Upper lobe of left lung (tissue), 6 donors: Measurements from ENCODE around the gene PDIK1L. TPM values are rescaled to one million over a fixed set of nuclear protein-coding genes. Genes with fewer than 3 reads are reported as not detected.

ENCODE experiments used
- ATAC-seq, 2 donors: fragments of 200-7000 bp; cut with Tn5 transposase; one replicate each; pipeline ENCODE4 v1.9.1; 2022; ENCODE audit warnings: mild to moderate bottlenecking in 2 of 2, moderate library complexity in 2 of 2; ENCODE audit not compliant: low FRiP score in 2 of 2
- DNase-seq, 2 donors: peaks; one replicate each; pipeline ENCODE4 v3.0.0-alpha.2; 2019 to 2020
- H3K27ac ChIP-seq, 4 donors: fragments of 200-600 bp; sonication (generic); one replicate each; pipeline ENCODE4 v1.5.1; 2016 to 2019
- H3K27me3 ChIP-seq, 4 donors: fragments of 200-600 bp; sonication (generic); one replicate each; pipeline ENCODE4 v1.5.1; 2017 to 2019
- H3K36me3 ChIP-seq, 4 donors: fragments of 200-600 bp; sonication (generic); one replicate each; pipeline ENCODE4 v1.5.1; 2016 to 2019
- H3K4me1 ChIP-seq, 4 donors: fragments of 200-600 bp; sonication (generic); one replicate each; pipeline ENCODE4 v1.5.1; 2018 to 2019
- H3K4me3 ChIP-seq, 4 donors: fragments of 200-600 bp; sonication (generic); one replicate each; pipeline ENCODE4 v1.5.1; 2017 to 2019; ENCODE audit warnings: mild to moderate bottlenecking in 2 of 4, moderate library complexity in 1 of 4
- H3K9me3 ChIP-seq, 4 donors: fragments of 200-600 bp; sonication (generic); one replicate each; pipeline ENCODE4 v1.5.1; 2018 to 2019
- EP300 ChIP-seq, 4 donors: sonication (generic); formaldehyde crosslinking; IDR thresholded peaks; one replicate each; pipeline ENCODE4 v1.5.1; 2017; ENCODE audit warnings: antibody characterized with exemption in 4 of 4, control low read depth in 2 of 4
- POLR2A ChIP-seq, 4 donors: fragments of 450-650 bp; IDR thresholded peaks; one replicate each; pipeline ENCODE4 v1.5.1; 2016 to 2017; ENCODE audit warnings: antibody characterized with exemption in 4 of 4, mild to moderate bottlenecking in 2 of 4
- POLR2AphosphoS5 ChIP-seq, 2 donors: sonication (generic); formaldehyde crosslinking; IDR thresholded peaks; one replicate each; pipeline ENCODE4 v1.5.1; 2017; ENCODE audit warnings: antibody characterized with exemption in 2 of 2
- WGBS, 2 donors: methylation state at CpG; one replicate each; pipeline ENCODE4 v1.1.5; 2017 to 2018; 5-methylcytosine and 5-hydroxymethylcytosine counted together
- total RNA-seq, 6 donors: library from RNA; depleted of rRNA in 4 of 6; stranded (reverse); fragments of >200 nt in 4 of 6; gene quantifications; one replicate each; pipeline versions ENCODE4 v1.1.0 to v1.2.1, GENCODE V29; 2016 to 2021
- TF ChIP-seq, protein P1 (sequence below), 6 experiments: fragments of 450-650 bp in 4 of 6; fragments of 200-600 bp in 2 of 6; sonication (generic) in 2 of 6; IDR thresholded peaks; one replicate each; pipeline ENCODE4 v1.5.1; 2016 to 2019; ENCODE audit warnings: antibody characterized with exemption in 6 of 6
- donor health status: DM: no; HTN: no; CAD: no; lungs with moderate emphysema.
- donor health status: DM: no; HTN: yes; CAD: no; lungs with severe emphysema.

PDIK1L gene
- total RNA-seq, 6 donors from 2014 or later = 1.7 to 12.0 (median 8.8) TPM

GRCh38 chr1:26079960-26080814 lies 31.4 kb upstream of the PDIK1L start:
- no peak for ATAC-seq
- TF ChIP-seq POLR2AphosphoS5 (IDR thresholded peaks at IDR 0.05) = no peak
- TF ChIP-seq POLR2A (IDR thresholded peaks at IDR 0.05) = no peak
- TF ChIP-seq EP300 (IDR thresholded peaks at IDR 0.05) = no peak
- TF ChIP-seq, protein P1, sequence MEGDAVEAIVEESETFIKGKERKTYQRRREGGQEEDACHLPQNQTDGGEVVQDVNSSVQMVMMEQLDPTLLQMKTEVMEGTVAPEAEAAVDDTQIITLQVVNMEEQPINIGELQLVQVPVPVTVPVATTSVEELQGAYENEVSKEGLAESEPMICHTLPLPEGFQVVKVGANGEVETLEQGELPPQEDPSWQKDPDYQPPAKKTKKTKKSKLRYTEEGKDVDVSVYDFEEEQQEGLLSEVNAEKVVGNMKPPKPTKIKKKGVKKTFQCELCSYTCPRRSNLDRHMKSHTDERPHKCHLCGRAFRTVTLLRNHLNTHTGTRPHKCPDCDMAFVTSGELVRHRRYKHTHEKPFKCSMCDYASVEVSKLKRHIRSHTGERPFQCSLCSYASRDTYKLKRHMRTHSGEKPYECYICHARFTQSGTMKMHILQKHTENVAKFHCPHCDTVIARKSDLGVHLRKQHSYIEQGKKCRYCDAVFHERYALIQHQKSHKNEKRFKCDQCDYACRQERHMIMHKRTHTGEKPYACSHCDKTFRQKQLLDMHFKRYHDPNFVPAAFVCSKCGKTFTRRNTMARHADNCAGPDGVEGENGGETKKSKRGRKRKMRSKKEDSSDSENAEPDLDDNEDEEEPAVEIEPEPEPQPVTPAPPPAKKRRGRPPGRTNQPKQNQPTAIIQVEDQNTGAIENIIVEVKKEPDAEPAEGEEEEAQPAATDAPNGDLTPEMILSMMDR (IDR thresholded peaks at IDR 0.05) = no peak

GRCh38 chr1:26081267-26082019 lies 30.2 kb upstream of the PDIK1L start:
- H3K4me1 ChIP-seq = peaks cover 0 to 10% (median 3%) of the 10 kb centered on the region in 4 donors
- H3K4me3 ChIP-seq = no peak overlapping the region
- DNase-seq = no peak
- no peaks in the 10 kb centered on the region for H3K9me3 ChIP-seq
- no peak for ATAC-seq
- no peaks in the 10 kb centered on the region for H3K27me3 ChIP-seq
- 72 to 78% methylated on average over 8 of the region's 8 CpGs for WGBS, 2 donors
- no peaks in the 10 kb centered on the region for H3K36me3 ChIP-seq
- H3K27ac ChIP-seq = no peak overlapping the region
- TF ChIP-seq EP300 (IDR thresholded peaks at IDR 0.05) (no peak), POLR2A (IDR thresholded peaks at IDR 0.05) (no peak), POLR2AphosphoS5 (IDR thresholded peaks at IDR 0.05) (no peak)
- TF ChIP-seq, protein P1 (IDR thresholded peaks at IDR 0.05) = no peak

More at GRCh38 chr1:26079960-26080814, 31.4 kb upstream of the PDIK1L start:
- Histone ChIP-seq H3K4me3 (no peak overlapping the region), H3K36me3 (no peaks in the 10 kb centered on the region), H3K27ac (no peak overlapping the region), H3K4me1 (peaks cover 0 to 13% (median 3%) of the 10 kb centered on the region in 4 donors), H3K27me3 (no peaks in the 10 kb centered on the region), H3K9me3 (no peaks in the 10 kb centered on the region)
- no peak for DNase-seq
- 59 to 67% methylated on average over 9 of the region's 9 CpGs for WGBS, 2 donors

- H3K36me3 ChIP-seq = no peaks in the 10 kb centered on the region
- 89 to 91% methylated on average over 3 of the region's 3 CpGs for WGBS, 2 donors
- TF ChIP-seq EP300 (IDR thresholded peaks at IDR 0.05) (no peak), POLR2AphosphoS5 (IDR thresholded peaks at IDR 0.05) (no peak)
- TF ChIP-seq, protein P1 (IDR thresholded peaks at IDR 0.05) = no peak
- DNase-seq = no peak
- no peak for ATAC-seq
- no peaks in the 10 kb centered on the region for H3K27me3 ChIP-seq
- H3K4me3 ChIP-seq = no peak overlapping the region
- H3K4me1 ChIP-seq = peaks cover 0 to 10% (median 3%) of the 10 kb centered on the region in 4 donors
- H3K27ac ChIP-seq = no peak overlapping the region
- no peaks in the 10 kb centered on the region for H3K9me3 ChIP-seq
These were observed 29.6 kb upstream of the PDIK1L start for GRCh38 chr1:26082020-26082350.

DNA sequence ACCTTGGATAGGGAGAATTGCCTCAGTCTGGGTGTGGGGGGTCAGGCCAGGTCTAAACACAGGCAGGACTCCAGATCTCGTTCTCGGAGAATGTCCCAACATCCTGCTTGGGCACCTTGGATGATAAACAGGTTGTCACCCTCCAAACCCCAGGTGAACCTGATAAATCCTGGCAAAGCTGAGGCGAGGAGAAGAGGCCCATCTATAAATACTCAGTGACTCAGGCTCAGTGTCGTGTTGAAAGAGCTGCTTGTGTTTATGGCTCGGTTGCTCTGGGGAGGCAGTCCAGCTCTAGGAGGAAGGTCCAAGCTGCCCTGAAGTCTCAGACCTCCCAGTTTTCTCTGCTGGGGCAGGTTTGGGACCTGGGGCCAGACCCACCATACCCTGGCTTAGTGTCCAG lies 28.4 kb upstream of the PDIK1L start:
- Histone ChIP-seq H3K27me3 (no peaks in the 10 kb centered on the region), H3K4me1 (peaks cover 0 to 10% (median 3%) of the 10 kb centered on the region in 4 donors), H3K4me3 (no peak overlapping the region), H3K36me3 (no peaks in the 10 kb centered on the region), H3K9me3 (no peaks in the 10 kb centered on the region), H3K27ac (no peak overlapping the region)
- TF ChIP-seq, protein P1 (IDR thresholded peaks at IDR 0.05) = no peak
- TF ChIP-seq POLR2AphosphoS5 (IDR thresholded peaks at IDR 0.05) (no peak), EP300 (IDR thresholded peaks at IDR 0.05) (no peak), POLR2A (IDR thresholded peaks at IDR 0.05) (no peak)
- WGBS, 2 donors = 63 to 78% methylated on average over 5 of the region's 5 CpGs
- ATAC-seq (no peak), DNase-seq (no peak)
